T-helper 22 cell (primary cell): Measurements from ENCODE around the gene RPS25.
"Not testable (repeated sequence)": the region's sequence is repeated elsewhere in the genome, so short reads cannot be mapped to it uniquely, and the experiment has no call there.

Experiments used
- DNase-seq: peaks from one replicate; pipeline ENCODE4 v3.0.0-alpha.2; 2020; ENCODE audit warnings: low read depth

Gene RPS25

GRCh38 chr11:119039471-119039870, 21.3 kb upstream of the RPS25 start:
- DNase-seq = not testable (repeated sequence)

- no peak for DNase-seq
Measured at GRCh38 chr11:119038884-119039283, 20.7 kb upstream of the RPS25 start.

GRCh38 chr11:119034813-119035212, 16.7 kb upstream of the RPS25 start:
- no peak for DNase-seq

GRCh38 chr11:119033421-119033820, 15.3 kb upstream of the RPS25 start:
- not testable (repeated sequence) for DNase-seq

- DNase-seq = no peak
Measured at GRCh38 chr11:119031912-119032280, 13.8 kb upstream of the RPS25 start.

DNA sequence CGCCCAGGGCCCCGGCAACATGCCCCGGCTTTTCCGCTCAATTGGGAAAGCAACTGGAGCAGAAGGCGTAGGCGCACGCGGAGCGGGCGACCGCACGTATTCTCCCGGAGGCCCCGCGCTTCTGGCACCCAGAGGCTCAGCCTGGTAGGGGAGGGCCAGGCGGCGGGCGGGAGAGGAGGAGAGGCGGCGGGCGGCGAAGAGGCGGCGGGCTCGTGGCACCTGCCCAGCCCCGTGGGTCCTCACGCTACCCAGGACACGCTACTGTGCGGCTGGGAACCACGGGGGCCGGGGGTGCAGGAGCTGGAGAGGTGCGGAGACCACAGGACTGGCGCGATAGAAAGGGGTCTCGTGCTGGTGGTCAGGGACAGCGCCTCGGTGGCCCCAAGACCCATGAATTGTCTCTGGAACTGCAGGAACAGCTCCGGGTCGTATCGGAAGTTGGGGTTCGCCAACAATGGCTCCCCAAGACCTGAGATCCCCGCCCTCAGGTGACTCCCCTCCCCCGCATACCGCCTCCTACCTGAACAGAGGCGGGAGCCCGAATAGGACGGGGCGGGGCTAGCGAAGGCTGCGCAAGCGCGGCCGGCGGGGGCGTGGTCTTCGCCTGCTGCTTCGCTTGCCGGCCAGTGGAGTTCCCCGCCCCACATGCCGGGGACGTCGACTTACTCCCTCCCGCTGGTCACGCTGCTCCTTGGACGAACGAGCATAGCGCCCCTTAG, 12.3 kb upstream of the RPS25 start, which contains the start of gene SLC37A4:
Gene SLC37A4, minus strand, starts transcription at position 549 of the 719 bp plus-strand sequence.
- peak; percentile 98 for DNase-seq

DNA sequence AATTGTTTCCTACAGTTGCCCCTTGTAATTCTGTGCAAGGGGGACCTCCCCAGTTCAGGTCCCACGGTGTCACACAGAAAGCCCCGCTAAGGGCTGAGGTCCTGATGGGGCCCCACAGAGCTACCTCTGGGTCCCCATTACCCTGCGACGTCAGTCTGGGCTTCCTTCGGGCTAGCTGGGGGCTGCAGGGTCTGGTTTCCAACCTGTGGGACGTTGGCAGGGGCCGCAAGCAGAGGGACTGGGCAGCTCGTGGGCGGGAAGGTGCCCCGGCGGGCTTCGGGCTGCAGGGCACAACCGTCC, 11.8 kb upstream of the RPS25 start:
- no peak for DNase-seq

DNA sequence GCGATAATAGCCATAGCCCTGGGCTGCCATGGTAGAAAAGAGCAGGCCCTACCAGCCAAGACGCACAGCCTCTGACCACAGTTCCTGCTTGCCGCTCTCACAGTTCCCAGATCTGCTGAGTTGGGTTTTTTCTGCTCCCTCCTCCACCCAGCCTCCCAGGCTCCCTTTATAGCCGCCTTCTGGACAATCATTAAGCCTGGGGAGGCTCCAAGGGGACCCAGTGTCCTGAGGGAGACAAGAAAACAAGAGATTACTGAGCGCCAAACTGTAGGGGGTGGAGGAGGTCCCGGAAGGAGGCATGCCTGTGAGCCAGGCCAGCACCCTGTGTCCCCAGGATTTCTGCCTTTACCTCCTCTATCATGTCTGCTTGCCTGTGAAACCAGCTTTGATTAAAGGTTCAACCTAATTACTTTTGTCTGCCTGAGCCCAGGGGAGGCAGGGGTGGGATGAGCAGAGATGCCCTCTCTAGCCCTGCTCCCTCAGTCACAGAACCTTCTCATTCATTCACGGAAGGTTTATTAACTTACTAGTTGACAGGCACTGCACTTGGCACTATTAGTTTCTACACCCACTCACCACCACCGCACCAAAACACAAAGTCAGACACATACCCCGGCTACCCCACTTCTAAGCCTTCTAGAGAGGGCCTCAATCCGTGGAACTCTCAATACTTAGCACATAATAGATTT, 11.3 kb upstream of the RPS25 start:
- DNase-seq = no peak

DNA sequence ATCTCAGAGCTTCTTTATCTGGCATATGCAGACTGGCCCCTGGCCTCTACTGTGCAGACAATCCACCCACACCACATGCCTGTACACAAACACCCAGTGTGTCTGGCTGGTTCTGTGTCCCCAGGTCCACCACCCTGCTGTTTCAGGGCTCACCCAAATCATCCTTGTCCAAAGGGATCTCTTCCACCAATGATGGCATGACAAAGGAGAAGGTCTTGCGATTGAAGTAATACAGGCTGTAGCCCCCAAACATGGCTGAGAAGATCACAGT, 10.9 kb upstream of the RPS25 start:
- no peak for DNase-seq

GRCh38 chr11:119028346-119029068, 10.4 kb upstream of the RPS25 start:
- DNase-seq = no peak

DNA sequence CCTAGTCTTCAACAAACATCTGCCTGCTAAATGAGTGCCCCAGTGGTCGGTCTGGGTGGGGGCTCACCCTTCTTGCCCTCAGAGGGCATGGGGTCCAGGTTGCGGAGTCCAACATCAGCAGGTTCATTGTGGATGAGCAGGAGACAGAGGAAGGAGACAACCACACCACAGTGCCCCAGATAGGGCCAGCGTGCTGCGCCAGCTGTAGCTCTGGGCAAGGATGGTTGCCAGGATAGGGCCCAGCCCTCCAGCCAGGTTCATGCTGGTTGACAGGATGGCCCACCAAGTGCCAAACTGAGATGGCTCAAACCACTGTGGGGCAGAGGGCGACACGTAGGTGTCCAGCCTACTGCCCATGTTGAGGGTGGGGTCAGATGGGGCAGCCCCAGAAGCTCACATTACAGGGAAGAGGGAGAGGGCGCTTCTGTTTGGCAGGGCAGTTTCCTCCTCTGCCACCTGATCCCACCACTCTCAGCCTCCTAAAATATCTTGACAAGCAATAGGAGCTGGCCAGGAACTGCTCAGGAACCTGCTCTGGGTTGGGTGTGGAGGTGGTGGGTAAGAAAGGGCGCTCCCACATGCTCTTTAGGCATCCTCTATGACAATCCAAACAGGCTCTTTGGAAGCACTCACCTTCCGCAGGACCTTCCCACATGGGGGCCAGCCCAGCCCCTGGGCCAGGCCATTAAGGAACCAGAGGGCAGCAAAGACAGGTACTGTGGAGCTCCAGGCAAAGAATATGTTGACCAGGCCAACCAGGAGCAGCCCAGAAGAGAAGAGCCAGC, 9.6 kb upstream of the RPS25 start:
- DNase-seq = no peak

DNA sequence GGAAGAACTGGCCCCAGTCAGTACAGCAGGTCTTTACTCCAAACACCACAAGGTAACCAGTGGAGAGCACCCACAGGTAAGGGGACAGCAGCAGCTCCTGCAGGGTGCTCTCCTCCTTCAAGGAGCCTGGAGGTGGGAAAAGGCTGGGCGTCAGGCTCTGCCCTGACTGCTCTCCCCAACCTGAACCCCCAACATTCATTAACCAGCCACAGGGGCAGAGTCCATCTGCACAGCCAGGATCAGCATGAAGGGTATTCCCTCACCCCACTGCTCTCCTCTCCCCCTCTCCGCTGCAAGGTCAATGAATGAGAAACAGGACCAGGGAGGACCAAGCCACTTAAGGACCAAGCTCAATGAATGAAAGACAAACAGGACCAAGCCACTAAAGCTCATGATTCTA, 8.8 kb upstream of the RPS25 start:
- DNase-seq = no peak

DNA sequence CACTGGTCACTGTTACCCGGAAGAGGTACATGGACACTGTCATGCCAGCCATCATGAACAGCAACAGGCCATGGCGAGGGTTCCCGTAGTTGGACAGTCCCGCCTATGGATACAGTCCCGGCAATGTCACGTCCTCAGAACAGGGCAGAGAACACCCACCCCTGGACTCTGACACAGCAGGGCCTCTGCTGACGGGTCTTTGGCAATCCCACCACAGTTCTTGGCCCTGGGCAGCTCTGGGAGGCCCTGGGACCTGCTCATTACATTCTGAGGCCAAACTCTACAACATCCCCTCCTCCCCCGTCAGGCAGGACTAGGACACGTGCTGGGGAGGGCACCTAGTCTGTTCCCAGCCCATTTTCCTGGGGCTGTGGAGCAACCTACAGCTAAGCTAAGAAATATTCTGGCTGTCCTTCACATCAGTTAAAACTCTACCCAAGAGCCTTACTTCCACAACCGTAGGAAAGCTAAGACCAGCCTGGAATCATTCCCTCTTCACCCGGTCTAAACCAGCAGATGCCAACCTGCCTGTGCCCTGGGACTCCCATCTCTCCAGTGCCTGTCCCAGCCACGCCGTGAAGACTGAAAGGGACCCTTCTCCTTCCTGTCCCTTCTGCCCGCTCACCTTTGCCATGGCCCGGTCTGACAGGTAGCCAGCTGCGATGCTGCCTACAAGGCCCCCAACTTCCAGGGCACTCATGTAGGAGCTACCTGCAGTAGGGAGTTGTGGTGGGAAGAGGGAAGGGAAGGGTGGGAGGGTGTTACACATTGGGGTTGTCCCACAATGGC, 8.0 kb upstream of the RPS25 start:
- no peak for DNase-seq

DNA sequence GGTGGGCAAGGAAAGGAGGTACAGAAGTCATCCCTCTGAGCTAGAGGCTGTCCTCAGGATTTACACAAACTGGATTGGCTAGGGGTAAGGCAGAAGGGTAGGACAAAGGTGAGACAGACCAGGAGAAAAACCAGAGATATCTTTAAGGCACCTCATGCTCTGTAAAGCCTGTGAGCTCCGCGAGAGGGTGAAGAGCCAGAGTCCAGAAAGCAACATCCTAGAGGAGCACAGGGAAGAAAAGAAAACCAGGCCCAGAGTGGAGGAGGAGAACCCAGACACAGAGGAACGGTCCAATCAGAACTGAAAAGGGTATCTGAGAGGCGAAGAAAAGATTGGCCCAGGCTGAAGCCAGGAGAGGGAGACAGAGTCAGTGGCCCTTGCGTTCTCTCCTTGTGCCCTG, 7.4 kb upstream of the RPS25 start:
- no peak for DNase-seq

GRCh38 chr11:119025099-119025473, 6.9 kb upstream of the RPS25 start:
- no peak for DNase-seq

- no peak for DNase-seq
Measured at GRCh38 chr11:119024430-119025098, 6.4 kb upstream of the RPS25 start.

GRCh38 chr11:119023741-119024140, 5.6 kb upstream of the RPS25 start:
- no peak for DNase-seq

DNA sequence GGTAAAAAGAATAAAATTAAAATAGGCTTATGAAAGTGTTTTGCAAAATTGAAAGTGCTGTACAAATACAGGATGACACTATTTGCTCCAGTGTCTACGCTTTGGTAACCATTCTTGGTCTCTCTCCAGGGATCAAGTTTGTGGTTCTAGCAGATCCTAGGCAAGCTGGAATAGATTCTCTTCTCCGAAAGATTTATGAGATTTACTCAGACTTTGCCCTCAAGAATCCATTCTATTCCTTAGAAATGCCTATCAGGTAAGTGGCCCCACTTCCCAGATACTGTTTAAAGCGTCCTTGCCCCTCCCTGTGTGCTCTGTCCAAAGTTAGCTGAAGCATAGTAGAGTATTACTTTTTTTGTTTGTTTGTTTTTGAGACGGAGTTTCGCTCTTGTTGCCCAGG, 3.5 kb upstream of the RPS25 start:
- DNase-seq = no peak

DNA sequence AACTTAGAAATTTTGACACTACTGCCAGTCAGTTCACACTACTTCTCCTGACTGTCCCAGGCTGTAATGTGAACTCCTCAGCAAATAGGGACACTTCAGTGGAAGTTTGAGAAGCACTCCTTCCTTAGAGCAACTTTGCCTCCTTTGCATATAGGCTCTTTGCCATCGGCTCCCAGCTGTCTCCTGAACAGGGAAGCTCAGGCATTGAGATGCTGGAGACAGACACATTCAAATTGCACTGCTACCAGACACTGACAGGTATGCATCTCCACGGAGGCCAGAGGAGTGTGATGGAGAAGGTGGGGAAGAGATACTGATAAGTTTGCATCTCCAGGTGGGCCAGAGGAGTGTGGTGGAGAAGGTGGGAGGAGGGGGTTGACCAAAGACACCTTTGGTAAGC, 1.9 kb upstream of the RPS25 start:
- no peak for DNase-seq

DNA sequence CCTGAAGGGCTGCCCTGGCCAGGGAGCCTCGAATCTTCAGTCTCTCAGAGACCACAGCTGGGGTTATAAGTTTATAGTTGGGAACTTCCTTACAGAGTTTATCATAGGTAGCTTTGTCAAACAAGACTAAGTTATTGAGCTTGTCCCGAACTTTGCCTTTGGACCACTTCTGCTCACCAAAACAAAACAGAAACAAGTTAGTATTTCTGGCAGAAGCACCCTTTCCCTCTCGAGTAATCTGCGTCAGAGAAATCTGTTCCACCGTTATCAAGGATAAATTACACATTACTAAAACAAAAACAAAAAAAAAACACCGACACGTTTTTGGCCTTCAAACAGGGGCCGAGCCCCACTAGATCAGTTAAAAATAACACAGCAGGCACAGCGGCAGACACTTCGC, 766 bp downstream of the RPS25 start:
- DNase-seq = not testable (repeated sequence)

GRCh38 chr11:119016216-119017009, 1.7 kb downstream of the RPS25 start:
- no peak for DNase-seq
